BE2C (cell line): ENCODE data around the gene ROBO1.

ENCODE experiments used
- DNase-seq: peaks from one replicate; pipeline ENCODE4 v3.0.0-alpha.2; 2020
- H3K27me3 ChIP-seq: fragments of 250-450 bp; sonication (Bioruptor Pico); 2 replicates; pipeline ENCODE4 v1.5.1; 2020; ENCODE audit warnings: mild to moderate bottlenecking
- H3K36me3 ChIP-seq: fragments of 250-450 bp; sonication (Bioruptor Pico); 2 replicates; pipeline ENCODE4 v1.5.1; 2020; ENCODE audit warnings: mild to moderate bottlenecking
- H3K4me1 ChIP-seq: fragments of 250-450 bp; sonication (Bioruptor Pico); 2 replicates; pipeline ENCODE4 v1.5.1; 2020
- H3K4me3 ChIP-seq: 2 replicates; pipeline ENCODE4 v1.5.1; 2011; ENCODE audit warnings: low read depth, low read length
- H3K9me3 ChIP-seq: fragments of 250-450 bp; sonication (Bioruptor Pico); 2 replicates; pipeline ENCODE4 v1.5.1; 2020
- TF ChIP-seq, protein P1 (sequence below): IDR thresholded peaks from 2 replicates; pipeline ENCODE4 v1.5.1; 2012; ENCODE audit warnings: mild to moderate bottlenecking, low read depth, low read length

The ROBO1 gene

DNA sequence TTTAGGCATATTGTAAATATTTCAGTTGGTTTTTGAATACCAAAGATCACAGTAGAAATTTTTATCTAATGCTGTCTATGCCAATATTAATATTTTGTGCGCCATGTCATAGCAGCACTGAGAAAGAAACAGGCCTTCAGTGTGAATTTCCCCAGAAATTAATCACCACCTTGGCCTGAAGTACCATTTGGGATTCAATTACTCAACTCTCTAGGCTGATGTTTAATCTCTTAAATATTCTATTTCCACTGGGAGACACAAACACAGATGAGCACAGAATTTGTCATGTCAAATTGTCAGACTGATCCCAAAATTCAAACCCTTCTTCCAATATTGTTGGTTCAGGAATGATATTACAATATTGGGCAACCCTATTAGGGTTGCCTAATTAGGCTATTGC is 509.3 kb downstream of the ROBO1 start:
- Histone ChIP-seq H3K27me3 (no peaks in the 10 kb centered on the region), H3K4me1 (no peaks in the 10 kb centered on the region), H3K9me3 (no peaks in the 10 kb centered on the region), H3K4me3 (no peak overlapping the region), H3K36me3 (no peaks in the 10 kb centered on the region)
- DNase-seq = no peak
- TF ChIP-seq, protein P1, sequence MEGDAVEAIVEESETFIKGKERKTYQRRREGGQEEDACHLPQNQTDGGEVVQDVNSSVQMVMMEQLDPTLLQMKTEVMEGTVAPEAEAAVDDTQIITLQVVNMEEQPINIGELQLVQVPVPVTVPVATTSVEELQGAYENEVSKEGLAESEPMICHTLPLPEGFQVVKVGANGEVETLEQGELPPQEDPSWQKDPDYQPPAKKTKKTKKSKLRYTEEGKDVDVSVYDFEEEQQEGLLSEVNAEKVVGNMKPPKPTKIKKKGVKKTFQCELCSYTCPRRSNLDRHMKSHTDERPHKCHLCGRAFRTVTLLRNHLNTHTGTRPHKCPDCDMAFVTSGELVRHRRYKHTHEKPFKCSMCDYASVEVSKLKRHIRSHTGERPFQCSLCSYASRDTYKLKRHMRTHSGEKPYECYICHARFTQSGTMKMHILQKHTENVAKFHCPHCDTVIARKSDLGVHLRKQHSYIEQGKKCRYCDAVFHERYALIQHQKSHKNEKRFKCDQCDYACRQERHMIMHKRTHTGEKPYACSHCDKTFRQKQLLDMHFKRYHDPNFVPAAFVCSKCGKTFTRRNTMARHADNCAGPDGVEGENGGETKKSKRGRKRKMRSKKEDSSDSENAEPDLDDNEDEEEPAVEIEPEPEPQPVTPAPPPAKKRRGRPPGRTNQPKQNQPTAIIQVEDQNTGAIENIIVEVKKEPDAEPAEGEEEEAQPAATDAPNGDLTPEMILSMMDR = no peak

DNA sequence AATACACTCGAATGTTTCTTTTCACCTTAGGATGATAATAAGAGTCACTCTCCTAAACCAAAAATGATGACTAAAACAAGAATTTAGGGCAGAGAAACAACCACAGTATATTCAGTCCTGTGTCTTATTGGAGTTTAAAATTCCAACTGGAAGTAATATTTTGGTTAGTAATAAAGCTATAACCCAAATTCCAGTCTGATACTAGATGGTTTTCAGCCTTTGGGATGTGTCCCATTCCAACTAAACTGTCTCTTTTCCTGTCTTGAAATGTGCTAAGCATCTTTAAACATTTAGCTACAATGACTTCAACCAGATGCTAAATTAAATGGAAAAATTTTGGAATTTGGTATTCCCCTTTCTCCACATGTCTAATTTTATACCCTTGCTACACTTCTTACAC is 510.0 kb downstream of the ROBO1 start:
- H3K9me3 ChIP-seq = no peaks in the 10 kb centered on the region
- DNase-seq = no peak
- no peaks in the 10 kb centered on the region for H3K36me3 ChIP-seq
- TF ChIP-seq, protein P1 = no peak
- no peak overlapping the region for H3K4me3 ChIP-seq
- H3K4me1 ChIP-seq = no peaks in the 10 kb centered on the region
- H3K27me3 ChIP-seq = no peaks in the 10 kb centered on the region

DNA sequence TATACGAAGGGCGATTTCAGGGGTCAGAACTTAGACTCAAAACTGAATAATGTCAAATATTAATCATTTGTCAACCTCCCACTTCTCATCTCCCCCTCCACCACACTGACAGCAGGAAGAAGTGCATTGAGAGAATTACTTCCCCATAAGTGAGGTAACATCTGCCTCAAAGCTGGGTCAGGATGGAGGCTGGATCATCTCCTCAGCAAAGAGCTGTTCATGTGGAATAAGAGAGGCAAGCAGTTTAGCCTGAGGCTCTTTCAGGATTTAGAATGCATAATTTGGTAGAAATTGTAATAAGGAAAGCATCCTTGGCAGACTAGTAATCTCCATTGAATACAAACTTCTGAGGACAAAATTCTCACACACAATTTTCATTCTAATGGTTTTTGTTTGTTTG is 512.1 kb downstream of the ROBO1 start:
- no peak overlapping the region for H3K4me3 ChIP-seq
- no peaks in the 10 kb centered on the region for H3K27me3 ChIP-seq
- H3K36me3 ChIP-seq = no peaks in the 10 kb centered on the region
- no peaks in the 10 kb centered on the region for H3K9me3 ChIP-seq
- TF ChIP-seq, protein P1 = no peak
- DNase-seq = no peak
- H3K4me1 ChIP-seq = no peaks in the 10 kb centered on the region

DNA sequence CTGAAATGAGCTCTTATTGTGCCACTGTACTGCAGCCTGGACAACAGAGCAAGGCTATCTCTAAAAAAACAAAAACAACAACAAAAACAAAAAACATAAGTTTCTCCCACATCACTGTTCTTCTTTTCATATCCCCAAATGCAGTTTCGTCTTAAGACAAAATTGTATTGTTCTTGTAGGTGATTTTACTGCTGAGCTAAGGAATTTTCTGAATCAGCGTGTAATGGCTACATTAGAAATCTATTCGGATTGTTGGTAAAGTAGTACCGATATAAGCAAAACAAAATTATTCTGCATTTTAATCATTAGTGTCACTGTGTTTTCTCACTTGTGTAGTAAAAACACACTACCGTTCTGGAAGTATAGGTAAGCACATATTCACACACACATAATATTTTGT is 512.5 kb downstream of the ROBO1 start:
- no peaks in the 10 kb centered on the region for H3K9me3 ChIP-seq
- H3K27me3 ChIP-seq = no peaks in the 10 kb centered on the region
- DNase-seq = no peak
- H3K36me3 ChIP-seq = no peaks in the 10 kb centered on the region
- H3K4me1 ChIP-seq = no peaks in the 10 kb centered on the region
- no peak overlapping the region for H3K4me3 ChIP-seq
- TF ChIP-seq, protein P1 = no peak

DNA sequence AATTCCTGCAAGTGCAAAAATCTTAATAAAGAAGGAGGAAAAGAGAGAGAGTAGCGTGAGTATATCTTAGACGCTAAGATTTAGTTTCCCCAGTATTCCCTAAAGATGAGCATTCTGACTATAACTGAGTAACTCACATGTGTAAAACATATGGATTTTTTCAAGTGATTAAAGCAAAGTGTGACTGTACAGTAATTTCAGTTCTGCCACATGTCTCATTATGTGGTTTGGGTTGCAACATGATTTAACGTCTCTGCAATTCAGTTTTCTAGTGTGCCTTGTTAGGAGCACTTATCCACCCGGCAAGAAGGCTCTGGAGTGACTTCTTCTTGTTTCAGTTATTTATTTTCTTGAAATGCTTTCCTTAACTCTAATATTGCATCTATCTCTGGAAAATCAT is 514.1 kb downstream of the ROBO1 start:
- Histone ChIP-seq H3K4me3 (no peak overlapping the region), H3K9me3 (no peaks in the 10 kb centered on the region), H3K4me1 (no peaks in the 10 kb centered on the region), H3K36me3 (no peaks in the 10 kb centered on the region), H3K27me3 (no peaks in the 10 kb centered on the region)
- no peak for DNase-seq
- TF ChIP-seq, protein P1 = no peak

DNA sequence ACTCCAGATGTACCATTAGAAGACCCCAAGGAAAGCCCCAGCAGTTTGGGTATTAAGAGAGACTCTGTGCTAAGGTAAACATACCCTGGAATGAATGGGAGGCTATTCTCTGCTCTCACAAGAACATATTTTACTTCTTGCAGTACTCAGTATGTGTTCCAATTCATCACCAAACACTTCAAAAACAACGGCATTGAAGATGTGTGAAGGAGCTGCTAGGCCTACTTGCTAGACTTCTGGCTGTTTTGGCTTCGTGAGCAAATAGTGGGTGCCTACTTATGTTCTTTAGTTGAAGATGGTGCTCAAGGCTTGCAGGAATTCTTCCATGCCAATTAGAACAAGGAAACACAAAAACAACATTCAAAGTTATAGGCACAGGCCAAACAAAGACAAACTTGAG is 514.5 kb downstream of the ROBO1 start:
- Histone ChIP-seq H3K4me3 (no peak overlapping the region), H3K36me3 (no peaks in the 10 kb centered on the region), H3K4me1 (no peaks in the 10 kb centered on the region; the same call in 1 of the 2 replicates), H3K9me3 (no peaks in the 10 kb centered on the region), H3K27me3 (no peaks in the 10 kb centered on the region)
- TF ChIP-seq, protein P1 = no peak
- DNase-seq = no peak
